GM18907 (cell line): ENCODE measurements around the gene STS.
A peak's percentile ranks its signal among the peaks of the same experiment; 100 is the strongest.

ENCODE experiments used
- ATAC-seq: cut with Tn5 transposase; IDR thresholded peaks from one replicate; pipeline ENCODE4 v1.9.1; 2021; ENCODE audit warnings: mild to moderate bottlenecking, moderate library complexity; ENCODE audit not compliant: unreplicated experiment

STS gene

GRCh38 chrX:7147413-7147977 is at the start of gene STS:
STS (plus strand) TSS chrX:7147712; CDS start chrX:7253200, 105,488 bp downstream.
- ATAC-seq, result peak; percentile 56

- ATAC-seq, result no peak
Measured at GRCh38 chrX:7100022-7100421, 47.5 kb upstream of the STS start.

GRCh38 chrX:7102119-7102518 is 45.4 kb upstream of the STS start:
- ATAC-seq, result no peak

DNA sequence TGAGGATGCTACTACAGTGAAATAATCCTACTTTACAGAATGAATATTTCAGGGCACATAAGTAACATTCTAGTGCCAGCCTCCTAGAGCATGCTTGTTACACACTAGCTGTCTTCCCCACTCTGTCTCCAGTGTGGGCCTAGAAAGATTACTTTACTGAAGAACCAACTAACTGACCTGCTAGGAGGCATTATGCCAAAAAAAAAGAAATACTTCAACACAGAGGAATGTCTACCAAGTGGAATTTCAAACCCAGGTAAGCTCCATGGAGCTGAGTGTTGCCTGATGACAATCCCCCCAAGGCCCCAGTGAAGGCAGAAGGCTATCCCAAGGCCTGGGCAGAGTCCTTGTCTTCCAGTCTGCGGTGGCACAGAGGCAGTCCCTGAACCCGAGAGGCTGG is 40.9 kb upstream of the STS start:
- no peak for ATAC-seq

- ATAC-seq, result no peak
Measured at GRCh38 chrX:7108030-7108429, 39.5 kb upstream of the STS start.

- no peak for ATAC-seq
Measured at GRCh38 chrX:7109049-7109531, 38.4 kb upstream of the STS start.

DNA sequence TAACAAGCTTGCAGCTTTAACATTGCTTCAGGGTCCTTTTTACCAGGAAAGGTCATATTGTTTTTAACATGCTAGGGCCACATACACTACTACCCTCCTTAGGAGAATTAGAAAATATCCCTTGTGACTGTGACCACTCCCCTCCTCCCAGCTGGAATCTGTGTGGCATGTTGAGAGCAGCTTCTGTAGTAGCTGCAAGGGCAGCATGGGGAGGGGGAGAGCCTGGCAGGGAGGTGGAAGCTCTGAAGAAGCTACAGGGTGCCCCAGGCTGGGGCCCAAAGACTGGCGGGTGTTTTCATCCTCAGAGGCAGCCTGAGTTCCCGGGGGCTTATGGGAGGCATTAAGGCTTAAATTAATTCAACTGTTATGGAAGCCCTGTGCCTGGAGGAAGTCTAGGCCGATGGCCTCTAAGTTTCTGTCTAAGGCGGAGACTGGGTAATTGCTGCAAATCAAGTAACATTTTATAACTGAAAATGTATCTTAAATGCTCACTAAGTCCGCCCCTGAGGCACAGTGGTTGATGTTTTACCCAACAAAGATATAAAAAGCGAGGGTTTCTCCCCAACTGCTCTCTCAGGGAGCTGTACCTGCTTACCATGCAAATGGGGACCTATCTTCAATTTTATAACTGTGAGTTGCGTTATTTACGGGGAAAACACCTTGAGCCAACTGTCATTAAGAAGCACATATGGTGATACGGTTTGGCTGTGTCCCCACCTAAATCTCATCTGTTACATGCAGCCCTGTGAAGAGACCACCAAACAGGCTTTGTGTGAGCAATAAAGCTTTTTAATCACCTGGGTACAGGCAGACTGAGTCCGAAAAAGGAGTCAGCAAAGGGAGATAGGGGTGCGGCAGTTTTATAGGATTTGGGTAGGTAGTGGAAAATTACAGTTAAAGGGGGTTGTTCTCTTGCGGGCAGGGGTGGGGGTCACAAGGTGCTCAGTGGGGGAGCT is 37.4 kb upstream of the STS start:
- ATAC-seq, result peak; percentile 84

GRCh38 chrX:7110821-7111276 is 36.7 kb upstream of the STS start:
- ATAC-seq, result peak; percentile 54

DNA sequence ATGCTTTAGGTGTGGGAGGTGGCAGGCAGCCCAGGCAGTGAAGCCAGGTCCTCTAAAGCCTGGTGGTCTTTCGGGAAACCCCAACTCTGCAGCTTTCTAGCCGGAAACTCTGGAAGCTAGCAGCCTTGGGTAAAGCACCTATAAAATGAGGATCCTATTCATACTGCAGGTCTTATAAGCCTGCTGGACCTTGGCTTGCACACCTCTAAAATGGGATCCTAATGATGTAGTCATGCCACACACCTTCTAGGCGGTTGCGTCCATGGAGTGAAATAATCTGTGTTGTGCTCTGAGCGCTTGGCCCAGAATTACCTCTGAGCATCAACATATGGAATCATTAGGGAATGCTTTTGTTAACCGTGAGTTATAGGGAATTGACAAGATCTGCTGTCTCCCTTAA is 36.0 kb upstream of the STS start:
- no peak for ATAC-seq

- ATAC-seq, result no peak
Measured at GRCh38 chrX:7112071-7112470, 35.4 kb upstream of the STS start.

- ATAC-seq, result peak; percentile 84
Measured at GRCh38 chrX:7115557-7115956, 32.0 kb upstream of the STS start.

DNA sequence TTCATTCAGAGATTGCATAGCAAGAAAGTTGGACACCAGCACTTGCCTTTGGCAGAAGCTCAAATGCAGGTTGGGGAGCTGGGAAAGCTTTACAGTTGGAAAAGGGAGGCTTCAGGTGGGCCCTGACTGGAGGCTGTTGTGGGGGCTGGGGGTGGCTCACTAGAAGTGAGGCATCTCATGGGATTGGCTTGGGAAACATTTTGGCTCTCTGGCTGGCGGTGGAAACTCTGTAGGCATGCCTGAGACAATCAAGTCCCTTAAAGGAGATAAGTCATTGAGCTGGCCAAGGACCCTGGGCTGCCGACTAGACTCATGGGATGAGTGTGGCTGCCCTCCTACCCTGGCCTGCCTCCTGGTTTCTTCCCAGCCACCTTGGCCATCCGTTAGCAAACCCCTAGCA is 31.4 kb upstream of the STS start:
- no peak for ATAC-seq

- peak; percentile 48 for ATAC-seq
Measured at GRCh38 chrX:7117587-7117986, 29.9 kb upstream of the STS start.

- peak; percentile 31 for ATAC-seq
Measured at GRCh38 chrX:7119950-7120877, 27.3 kb upstream of the STS start.

- ATAC-seq, result peak; percentile 17
Measured at GRCh38 chrX:7120878-7121219, 26.7 kb upstream of the STS start.

DNA sequence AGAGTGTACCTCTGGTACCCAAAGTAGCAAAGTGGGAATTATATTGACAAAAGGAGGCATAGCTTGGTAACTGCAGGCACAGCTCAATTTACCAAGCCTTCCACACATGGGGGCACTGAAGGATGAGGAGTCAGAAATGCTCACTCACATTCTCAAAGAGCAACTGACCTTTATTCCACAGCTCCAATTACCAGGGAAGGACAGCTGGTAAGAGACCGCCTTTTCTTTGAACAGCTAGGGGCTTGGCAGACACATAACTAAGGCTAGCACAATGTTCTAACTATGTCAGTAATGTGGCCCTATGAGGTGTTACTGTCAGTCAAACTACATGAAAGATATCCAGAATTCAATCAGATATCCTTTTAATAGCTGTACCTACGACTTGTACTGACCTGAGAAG is 20.5 kb upstream of the STS start:
- no peak for ATAC-seq

GRCh38 chrX:7131621-7132020 is 15.9 kb upstream of the STS start:
- no peak for ATAC-seq

- peak; percentile 88 for ATAC-seq
Measured at GRCh38 chrX:7132335-7133049, 15.0 kb upstream of the STS start.

DNA sequence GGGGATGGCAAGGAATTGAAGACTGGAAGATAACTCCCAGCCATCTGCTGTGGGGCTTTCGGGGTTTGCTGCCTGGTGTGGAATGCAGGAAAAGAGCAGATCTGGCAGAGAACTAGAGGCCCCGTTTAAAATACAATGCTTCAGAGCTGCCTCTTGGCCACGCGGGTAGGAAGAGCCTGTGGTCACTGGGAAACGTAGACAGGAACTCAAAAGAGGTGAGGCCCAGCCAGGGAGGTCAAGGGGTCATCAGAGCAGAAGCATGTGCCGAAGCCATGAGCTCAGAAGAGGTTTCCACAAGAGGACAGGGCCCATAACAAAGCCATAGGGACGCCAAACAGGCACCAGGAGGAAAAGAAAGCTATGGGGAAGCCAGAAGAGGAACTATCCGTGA is 14.5 kb upstream of the STS start:
- ATAC-seq, result peak; percentile 12

GRCh38 chrX:7134981-7135380 is 12.5 kb upstream of the STS start:
- no peak for ATAC-seq
